Stomach smooth muscle (tissue), 2 donors: ENCODE data around the gene LONP2.
A peak's percentile ranks its signal among the peaks of the same experiment; 100 is the strongest.

Experiments
- H3K27ac ChIP-seq: one replicate; pipeline ENCODE4 v1.7.0; 2013; ENCODE audit warnings: mild to moderate bottlenecking, low read length, inconsistent platforms
- H3K27me3 ChIP-seq, 2 donors: one replicate each; pipeline ENCODE4 v1.7.0; 2013; ENCODE audit warnings: low read length in 2 of 2; ENCODE audit not compliant: insufficient read depth in 2 of 2, control insufficient read depth in 1 of 2
- H3K36me3 ChIP-seq, 2 donors: one replicate each; pipeline ENCODE4 v1.7.0; 2013; ENCODE audit warnings: low read length in 2 of 2; ENCODE audit not compliant: control insufficient read depth in 2 of 2, insufficient read depth in 2 of 2
- H3K4me1 ChIP-seq: one replicate; pipeline ENCODE4 v1.7.0; 2013; ENCODE audit warnings: low read length; ENCODE audit not compliant: control insufficient read depth, insufficient read depth
- H3K4me3 ChIP-seq, 2 donors: one replicate each; pipeline ENCODE4 v1.7.0; 2013; ENCODE audit warnings: low read length in 2 of 2
- H3K9ac ChIP-seq, 2 donors: one replicate each; pipeline ENCODE4 v1.7.0; 2013; ENCODE audit warnings: low read length in 2 of 2, mild to moderate bottlenecking in 1 of 2
- H3K9me3 ChIP-seq, 2 donors: one replicate each; pipeline ENCODE4 v1.7.0; 2013; ENCODE audit warnings: low read length in 2 of 2; ENCODE audit not compliant: control insufficient read depth in 2 of 2
- donor health status: healthy.
- donor health status: Pancreatic carcinoma.

The LONP2 gene

GRCh38 chr16:48383009-48383876 lies 139.1 kb downstream of the LONP2 start:
- Histone ChIP-seq H3K27ac (peak overlapping the region; percentile 76), H3K4me1 (peaks cover 24% of the 10 kb centered on the region), H3K9ac (peak overlapping the region; percentile 84 to 86), H3K9me3 (no peaks in the 10 kb centered on the region), H3K36me3 (no peaks in the 10 kb centered on the region), H3K27me3 (no peaks in the 10 kb centered on the region), H3K4me3 (peak overlapping the region; percentile 68 to 86)

GRCh38 chr16:48383877-48384519 lies 139.9 kb downstream of the LONP2 start:
- no peaks in the 10 kb centered on the region for H3K9me3 ChIP-seq
- H3K36me3 ChIP-seq, result no peaks in the 10 kb centered on the region
- peak overlapping the region; percentile 76 for H3K27ac ChIP-seq
- no peaks in the 10 kb centered on the region for H3K27me3 ChIP-seq
- H3K4me1 ChIP-seq, result peaks cover 19% of the 10 kb centered on the region
- peak overlapping the region; percentile 84 to 86 for H3K9ac ChIP-seq
- peak overlapping the region; percentile 68 to 86 for H3K4me3 ChIP-seq

- H3K9me3 ChIP-seq, result no peaks in the 10 kb centered on the region
- peaks cover 19% of the 10 kb centered on the region for H3K4me1 ChIP-seq
- H3K9ac ChIP-seq, result peak overlapping the region; percentile 84 to 86
- no peaks in the 10 kb centered on the region for H3K27me3 ChIP-seq
- H3K36me3 ChIP-seq, result no peaks in the 10 kb centered on the region
- H3K27ac ChIP-seq, result peak overlapping the region; percentile 76
- peak overlapping the region; percentile 68 to 86 for H3K4me3 ChIP-seq
These were observed 140.6 kb downstream of the LONP2 start for GRCh38 chr16:48384520-48385252.

GRCh38 chr16:48385253-48386150 lies 141.4 kb downstream of the LONP2 start, which contains the start of gene SIAH1:
SIAH1 (minus strand) TSS chr16:48385413; CDS start chr16:48362428, 22,985 bp downstream.
- Histone ChIP-seq H3K9ac (peak within 1 kb of the TSS; percentile 85 to 86), H3K27ac (peak within 1 kb of the TSS; percentile 76), H3K4me3 (peak within 1 kb of the TSS; percentile 78 to 86), H3K36me3 (no peaks in the 10 kb centered on the region), H3K27me3 (no peaks in the 10 kb centered on the region), H3K9me3 (no peaks in the 10 kb centered on the region), H3K4me1 (peaks cover 19% of the 10 kb centered on the region)

- Histone ChIP-seq H3K36me3 (no peaks in the 10 kb centered on the region), H3K27me3 (no peaks in the 10 kb centered on the region), H3K4me1 (peaks cover 13% of the 10 kb centered on the region), H3K4me3 (no peak overlapping the region), H3K9me3 (no peaks in the 10 kb centered on the region), H3K27ac (no peak overlapping the region), H3K9ac (no peak overlapping the region)
These were observed 142.6 kb downstream of the LONP2 start for GRCh38 chr16:48386559-48387312.

GRCh38 chr16:48392407-48392806 lies 148.3 kb downstream of the LONP2 start:
- Histone ChIP-seq H3K4me3 (no peak overlapping the region), H3K36me3 (no peaks in the 10 kb centered on the region), H3K9me3 (no peaks in the 10 kb centered on the region), H3K9ac (no peak overlapping the region), H3K27me3 (no peaks in the 10 kb centered on the region), H3K4me1 (no peaks in the 10 kb centered on the region), H3K27ac (no peak overlapping the region)

GRCh38 chr16:48393485-48394354 lies 149.6 kb downstream of the LONP2 start:
- Histone ChIP-seq H3K4me3 (no peak overlapping the region), H3K27ac (no peak overlapping the region), H3K27me3 (no peaks in the 10 kb centered on the region), H3K9ac (no peak overlapping the region), H3K9me3 (no peaks in the 10 kb centered on the region), H3K4me1 (no peaks in the 10 kb centered on the region), H3K36me3 (no peaks in the 10 kb centered on the region)

GRCh38 chr16:48394355-48394703 lies 150.2 kb downstream of the LONP2 start:
- H3K27ac ChIP-seq, result no peak overlapping the region
- no peaks in the 10 kb centered on the region for H3K27me3 ChIP-seq
- H3K4me3 ChIP-seq, result no peak overlapping the region
- H3K36me3 ChIP-seq, result no peaks in the 10 kb centered on the region
- H3K4me1 ChIP-seq, result no peaks in the 10 kb centered on the region
- no peaks in the 10 kb centered on the region for H3K9me3 ChIP-seq
- no peak overlapping the region for H3K9ac ChIP-seq

- Histone ChIP-seq H3K27ac (no peak overlapping the region), H3K9ac (no peak overlapping the region), H3K36me3 (no peaks in the 10 kb centered on the region), H3K4me3 (no peak overlapping the region), H3K4me1 (no peaks in the 10 kb centered on the region), H3K27me3 (no peaks in the 10 kb centered on the region), H3K9me3 (no peaks in the 10 kb centered on the region)
These were observed 151.3 kb downstream of the LONP2 start for GRCh38 chr16:48395375-48395774.
